ENCODE data around the gene CRELD2. TPM values are rescaled to one million over a fixed set of nuclear protein-coding genes. Genes with fewer than 3 reads are reported as not detected.

Gene CRELD2
- total and polyA plus RNA-seq, 2 of the 13 experiments (the other 11 are each of a cell fraction or from before 2014, with no cell fraction given): 17.2 to 44.7 TPM

GRCh38 chr22:49966774-49967705 lies 48.6 kb downstream of the CRELD2 start (continued):
- no peak for TF ChIP-seq TEF (CRISPR knock-in tag; IDR thresholded peaks at IDR 0.05)
- no peak for TF ChIP-seq LRRFIP1 (CRISPR knock-in tag; conservative IDR thresholded peaks at IDR 0.05)
- peak; percentile 24; the same call in 1 of the 2 replicates for TF ChIP-seq MIER3 (CRISPR knock-in tag; IDR thresholded peaks at IDR 0.05; ENCODE audit: borderline replicate concordance)
- TF ChIP-seq BCLAF1 (IDR thresholded peaks at IDR 0.05): no peak
- no peak for TF ChIP-seq JUNB (CRISPR knock-in tag; IDR thresholded peaks at IDR 0.05; ENCODE audit: borderline replicate concordance)
- TF ChIP-seq ZNF703 (CRISPR knock-in tag; IDR thresholded peaks at IDR 0.05; ENCODE audit: borderline replicate concordance): no peak
- no peak; the same call in 1 of the 2 replicates for TF ChIP-seq NKX3-1 (CRISPR knock-in tag; IDR thresholded peaks at IDR 0.05)
- no peak for TF ChIP-seq SNAPC4 (CRISPR knock-in tag; IDR thresholded peaks at IDR 0.05)
- TF ChIP-seq ZNF484 (CRISPR knock-in tag; IDR thresholded peaks at IDR 0.05; ENCODE audit: borderline replicate concordance, low read depth): no peak
- peak; percentile 32 for TF ChIP-seq SKI (IDR thresholded peaks at IDR 0.05; ENCODE audit: partially characterized antibody)
- peak; percentile 32; the same call in 1 of the 2 replicates for TF ChIP-seq THAP9 (CRISPR knock-in tag; IDR thresholded peaks at IDR 0.05; ENCODE audit: borderline replicate concordance)

Data from HepG2 (cell line).